ENCODE measurements around the gene TRIM63.
"Not testable (repeated sequence)": the region's sequence is repeated elsewhere in the genome, so short reads cannot be mapped to it uniquely, and the experiment has no call there.

TRIM63 gene

DNA sequence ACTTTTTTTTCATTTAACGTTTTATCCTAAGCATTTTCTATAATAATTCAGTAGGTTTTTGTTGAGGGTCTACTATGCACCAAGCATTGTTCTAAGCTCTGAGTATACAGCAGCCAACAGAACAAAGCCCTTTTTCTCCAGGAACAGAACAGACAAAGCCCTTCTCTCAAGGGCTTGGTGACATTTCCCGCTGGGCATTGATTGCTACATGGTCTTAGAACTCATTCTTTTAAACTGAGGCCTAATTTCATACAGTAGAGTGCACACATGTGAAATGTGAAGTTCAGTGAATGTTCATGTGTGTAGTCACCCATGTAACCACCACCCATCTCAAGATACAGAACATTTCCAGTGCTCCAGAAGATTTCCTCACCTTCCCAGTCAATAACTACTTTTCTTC is 29.0 kb upstream of the TRIM63 start:
- H3K27ac Mint-ChIP-seq = no peak overlapping the region
- H3K9me3 Mint-ChIP-seq = no peaks in the 10 kb centered on the region
- H3K27me3 Mint-ChIP-seq = peaks cover 30% of the 10 kb centered on the region
- H3K4me3 Mint-ChIP-seq = no peak overlapping the region
- H3K36me3 Mint-ChIP-seq (ENCODE audit: low read depth) = no peaks in the 10 kb centered on the region
- H3K4me1 Mint-ChIP-seq (ENCODE audit: low read depth) = peaks cover 4% of the 10 kb centered on the region
- intact Hi-C loops (cut with micrococcal nuclease) = no loop called here

GRCh38 chr1:26094677-26095383 is 27.4 kb upstream of the TRIM63 start:
- Mint-ChIP-seq H3K4me1 (ENCODE audit: low read depth) (peaks cover 4% of the 10 kb centered on the region), H3K27ac (no peak overlapping the region), H3K9me3 (no peaks in the 10 kb centered on the region), H3K27me3 (peaks cover 43% of the 10 kb centered on the region), H3K36me3 (ENCODE audit: low read depth) (no peaks in the 10 kb centered on the region), H3K4me3 (no peak overlapping the region)
- intact Hi-C loops (cut with micrococcal nuclease) = no loop called here

DNA sequence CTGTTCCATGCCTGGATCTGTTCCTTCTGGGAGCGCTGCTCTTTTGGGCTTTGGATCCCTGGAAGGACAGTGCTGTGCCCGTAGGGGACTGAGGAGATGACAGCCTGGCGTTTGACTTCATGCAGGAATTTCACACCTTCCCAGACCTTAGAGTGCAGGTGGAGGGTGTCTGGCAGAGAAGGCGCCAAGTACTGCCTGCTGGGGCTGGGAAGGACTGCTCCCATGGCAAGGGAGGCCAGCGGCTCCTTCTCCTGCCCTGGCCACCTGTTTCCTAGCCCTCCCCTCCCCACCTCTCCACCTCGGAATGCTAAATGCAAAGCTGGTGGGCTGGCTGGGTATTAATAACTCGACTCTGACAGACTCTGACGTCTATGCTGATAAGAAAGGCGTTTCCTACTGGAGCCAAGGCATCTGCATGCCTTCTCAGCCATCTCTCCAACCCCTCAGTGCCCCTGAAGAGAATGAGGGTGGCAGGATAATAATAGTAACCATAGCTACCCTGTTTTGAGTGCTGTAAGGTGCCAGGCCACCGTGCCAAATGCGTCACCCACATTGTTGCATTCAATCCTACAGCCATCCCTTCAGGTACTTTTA is 26.7 kb upstream of the TRIM63 start:
- intact Hi-C loops (cut with micrococcal nuclease) = no loop called here
- H3K9me3 Mint-ChIP-seq = no peaks in the 10 kb centered on the region
- H3K4me3 Mint-ChIP-seq = no peak overlapping the region
- peaks cover 4% of the 10 kb centered on the region for H3K4me1 Mint-ChIP-seq (ENCODE audit: low read depth)
- no peak overlapping the region for H3K27ac Mint-ChIP-seq
- H3K27me3 Mint-ChIP-seq = peaks cover 46% of the 10 kb centered on the region
- no peaks in the 10 kb centered on the region for H3K36me3 Mint-ChIP-seq (ENCODE audit: low read depth)

DNA sequence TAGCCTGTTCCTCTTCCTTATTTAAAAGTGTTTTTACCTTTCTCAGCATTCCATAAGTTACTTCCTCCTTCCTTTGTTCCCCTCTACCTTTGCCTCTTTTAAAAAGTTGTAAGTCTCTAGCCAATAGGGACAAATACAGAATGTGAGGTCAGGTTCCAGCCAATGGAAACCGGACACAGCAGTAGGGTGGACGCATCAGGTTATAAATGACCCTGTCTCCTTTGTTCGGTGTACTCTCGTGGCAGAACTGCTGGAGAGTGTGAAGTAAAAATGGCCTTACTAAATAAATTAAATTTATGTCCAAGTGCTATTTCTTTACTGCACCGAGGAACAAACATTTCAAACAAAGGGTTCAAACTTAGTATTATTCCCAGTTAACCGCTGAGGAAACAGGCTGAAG is 26.1 kb upstream of the TRIM63 start:
- H3K36me3 Mint-ChIP-seq (ENCODE audit: low read depth); intact Hi-C loops (cut with micrococcal nuclease); H3K9me3 Mint-ChIP-seq; H3K4me1 Mint-ChIP-seq (ENCODE audit: low read depth); H3K4me3 Mint-ChIP-seq; H3K27ac Mint-ChIP-seq: not testable (repeated sequence)
- H3K27me3 Mint-ChIP-seq = peaks cover 46% of the 10 kb centered on the region

GRCh38 chr1:26092422-26092821 is 25.0 kb upstream of the TRIM63 start:
- Mint-ChIP-seq H3K36me3 (ENCODE audit: low read depth) (no peaks in the 10 kb centered on the region), H3K4me3 (no peak overlapping the region), H3K27ac (no peak overlapping the region), H3K27me3 (peaks cover 42% of the 10 kb centered on the region), H3K9me3 (no peaks in the 10 kb centered on the region), H3K4me1 (ENCODE audit: low read depth) (peaks cover 4% of the 10 kb centered on the region)
- intact Hi-C loops (cut with micrococcal nuclease) = no loop called here

DNA sequence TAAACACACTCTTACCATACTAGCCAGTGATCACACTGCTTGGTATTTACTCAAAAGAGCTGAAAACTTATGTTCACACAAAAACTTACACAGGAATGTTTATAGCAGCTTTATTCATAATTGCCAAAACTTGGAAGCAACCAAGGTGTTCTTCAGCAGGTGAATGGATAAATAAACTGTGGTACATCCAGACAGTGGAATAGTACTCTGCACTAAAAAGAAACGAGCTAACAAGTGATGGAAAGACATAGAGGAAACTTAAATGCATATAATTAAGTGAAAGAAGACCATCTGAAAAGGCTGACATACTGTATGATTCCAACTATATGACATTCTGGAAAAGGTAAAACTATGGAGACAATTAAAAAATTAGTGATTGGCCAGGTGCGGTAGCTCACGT is 23.5 kb upstream of the TRIM63 start:
- no peak overlapping the region for H3K27ac Mint-ChIP-seq
- peaks cover 42% of the 10 kb centered on the region for H3K27me3 Mint-ChIP-seq
- no peaks in the 10 kb centered on the region for H3K36me3 Mint-ChIP-seq (ENCODE audit: low read depth)
- no peaks in the 10 kb centered on the region for H3K9me3 Mint-ChIP-seq
- H3K4me3 Mint-ChIP-seq = no peak overlapping the region
- intact Hi-C loops (cut with micrococcal nuclease) = no loop called here
- peaks cover 4% of the 10 kb centered on the region for H3K4me1 Mint-ChIP-seq (ENCODE audit: low read depth)

DNA sequence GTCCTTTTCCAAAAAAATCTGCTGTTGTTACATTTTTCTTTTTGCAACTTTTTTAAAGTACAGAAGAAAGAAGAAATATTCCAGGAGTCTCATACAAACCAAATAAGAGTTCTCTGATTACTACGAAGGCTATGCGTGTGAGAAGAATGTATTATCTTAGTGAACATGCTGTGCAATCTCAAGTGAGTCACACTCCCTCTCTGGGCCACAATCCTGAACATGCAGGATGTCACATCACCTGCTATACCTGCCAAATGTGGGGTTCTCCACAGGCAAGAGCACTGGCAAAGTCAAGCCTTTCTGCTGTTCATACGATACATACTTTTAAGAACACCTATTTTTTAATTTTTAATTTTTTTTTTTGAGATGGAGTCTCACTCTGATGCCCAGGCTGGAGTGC is 21.7 kb upstream of the TRIM63 start:
- Mint-ChIP-seq H3K36me3 (ENCODE audit: low read depth) (no peaks in the 10 kb centered on the region), H3K4me1 (ENCODE audit: low read depth) (peaks cover 4% of the 10 kb centered on the region), H3K4me3 (no peak overlapping the region), H3K9me3 (no peaks in the 10 kb centered on the region), H3K27ac (no peak overlapping the region), H3K27me3 (peaks cover 45% of the 10 kb centered on the region)
- intact Hi-C loops (cut with micrococcal nuclease) = no loop called here

DNA sequence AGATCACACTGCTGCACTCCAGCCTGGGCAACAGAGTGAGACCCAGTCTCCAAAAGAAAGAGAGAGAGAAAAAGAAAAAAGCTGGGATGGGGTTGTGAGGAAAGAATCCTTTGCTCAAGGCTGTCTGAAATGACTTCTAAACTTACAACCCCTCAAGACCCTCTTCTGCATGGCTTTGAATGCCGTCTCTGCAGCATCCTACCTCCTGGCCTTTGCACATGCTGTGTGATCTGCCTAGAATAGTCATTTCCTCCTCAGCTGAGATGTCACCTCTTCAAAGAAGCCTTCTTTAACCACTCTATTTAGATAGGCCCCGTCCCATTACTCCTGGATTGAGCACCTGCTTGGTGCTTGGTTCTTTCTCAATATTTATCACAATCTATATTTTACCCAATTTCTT is 17.4 kb upstream of the TRIM63 start:
- H3K4me1 Mint-ChIP-seq (ENCODE audit: low read depth) = no peaks in the 10 kb centered on the region

DNA sequence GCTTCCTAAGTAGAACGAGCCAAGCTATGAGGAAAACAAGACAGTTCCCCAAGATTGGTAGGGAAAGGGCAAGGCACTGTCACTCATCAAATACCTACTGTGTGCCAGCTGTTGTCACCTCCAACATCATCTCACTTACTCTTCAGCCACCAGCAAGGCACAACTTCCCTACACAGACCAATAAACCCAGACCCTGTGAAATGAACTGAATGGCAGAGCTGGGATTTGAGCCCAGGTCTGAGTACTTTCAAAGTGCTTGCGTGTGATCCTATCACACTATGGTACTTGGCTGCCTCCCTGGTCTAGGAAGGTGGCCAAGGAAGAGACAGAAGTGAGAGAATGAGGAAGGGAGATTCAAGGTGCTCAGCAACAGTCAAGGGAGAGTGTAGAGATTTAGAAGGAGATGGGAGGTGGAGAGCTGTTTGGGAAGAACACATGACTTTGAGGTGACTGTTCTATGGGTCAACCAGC is 16.7 kb upstream of the TRIM63 start:
- Mint-ChIP-seq H3K27ac (no peak overlapping the region), H3K27me3 (peaks cover 21% of the 10 kb centered on the region), H3K36me3 (ENCODE audit: low read depth) (no peaks in the 10 kb centered on the region), H3K4me1 (ENCODE audit: low read depth) (no peaks in the 10 kb centered on the region), H3K4me3 (no peak overlapping the region), H3K9me3 (no peaks in the 10 kb centered on the region)
- intact Hi-C loops (cut with micrococcal nuclease) = no loop called here

More for the DNA sequence above, 17.4 kb upstream of the TRIM63 start:
- no peak overlapping the region for H3K27ac Mint-ChIP-seq
- H3K27me3 Mint-ChIP-seq = peaks cover 24% of the 10 kb centered on the region
- H3K9me3 Mint-ChIP-seq = no peaks in the 10 kb centered on the region
- intact Hi-C loops (cut with micrococcal nuclease) = no loop called here
- no peaks in the 10 kb centered on the region for H3K36me3 Mint-ChIP-seq (ENCODE audit: low read depth)
- H3K4me3 Mint-ChIP-seq = no peak overlapping the region

- Mint-ChIP-seq H3K27me3 (peaks cover 26% of the 10 kb centered on the region), H3K9me3 (no peaks in the 10 kb centered on the region), H3K36me3 (ENCODE audit: low read depth) (no peaks in the 10 kb centered on the region), H3K4me3 (no peak overlapping the region), H3K27ac (no peak overlapping the region), H3K4me1 (ENCODE audit: low read depth) (no peaks in the 10 kb centered on the region)
- intact Hi-C loops (cut with micrococcal nuclease) = no loop called here
Observed at GRCh38 chr1:26083208-26083607, 15.8 kb upstream of the TRIM63 start.

GRCh38 chr1:26082020-26082350 is 14.6 kb upstream of the TRIM63 start:
- Mint-ChIP-seq H3K27me3 (peaks cover 30% of the 10 kb centered on the region), H3K36me3 (ENCODE audit: low read depth) (no peaks in the 10 kb centered on the region), H3K4me3 (no peak overlapping the region), H3K4me1 (ENCODE audit: low read depth) (no peaks in the 10 kb centered on the region), H3K9me3 (no peaks in the 10 kb centered on the region), H3K27ac (no peak overlapping the region)
- intact Hi-C loops (cut with micrococcal nuclease) = no loop called here

DNA sequence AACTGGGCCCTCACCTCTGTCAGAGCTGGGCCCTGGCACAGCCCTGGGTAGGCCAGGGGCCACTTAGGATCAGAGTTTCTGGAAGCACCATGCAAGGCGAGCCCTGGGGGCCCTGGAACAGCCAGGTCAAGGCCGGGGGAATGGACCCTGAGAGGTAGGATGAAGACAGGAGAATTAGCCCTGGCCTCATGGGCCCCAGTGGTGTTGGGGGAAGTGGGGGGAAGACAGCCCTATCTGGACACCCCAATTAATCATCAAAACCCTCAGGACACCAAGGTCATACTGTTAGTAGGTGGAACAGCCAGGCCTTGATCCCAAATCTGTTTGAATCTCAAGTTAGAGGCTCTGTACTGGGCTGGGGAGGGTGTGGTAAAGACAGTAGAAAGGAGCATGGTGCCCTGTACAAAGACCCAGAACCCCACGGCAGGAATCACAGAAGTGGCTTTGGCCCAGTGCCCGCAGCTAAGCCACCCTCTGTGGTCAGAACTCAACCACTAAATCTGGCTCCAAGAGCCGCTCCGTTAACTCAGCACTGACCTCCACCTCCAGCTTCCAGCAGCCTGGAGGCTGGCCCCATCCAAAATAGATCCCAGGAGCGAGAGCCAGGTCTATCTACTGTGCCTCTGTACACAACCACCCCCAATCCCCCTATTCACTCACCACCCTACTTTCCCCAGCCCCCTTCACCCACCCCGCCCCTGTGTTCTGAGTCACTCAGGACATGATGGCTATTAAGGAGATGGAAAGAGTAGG is 14.0 kb upstream of the TRIM63 start:
- Mint-ChIP-seq H3K4me1 (ENCODE audit: low read depth) (no peaks in the 10 kb centered on the region), H3K9me3 (no peaks in the 10 kb centered on the region), H3K36me3 (ENCODE audit: low read depth) (no peaks in the 10 kb centered on the region), H3K27me3 (peaks cover 30% of the 10 kb centered on the region), H3K4me3 (no peak overlapping the region), H3K27ac (no peak overlapping the region)
- intact Hi-C loops (cut with micrococcal nuclease) = no loop called here

DNA sequence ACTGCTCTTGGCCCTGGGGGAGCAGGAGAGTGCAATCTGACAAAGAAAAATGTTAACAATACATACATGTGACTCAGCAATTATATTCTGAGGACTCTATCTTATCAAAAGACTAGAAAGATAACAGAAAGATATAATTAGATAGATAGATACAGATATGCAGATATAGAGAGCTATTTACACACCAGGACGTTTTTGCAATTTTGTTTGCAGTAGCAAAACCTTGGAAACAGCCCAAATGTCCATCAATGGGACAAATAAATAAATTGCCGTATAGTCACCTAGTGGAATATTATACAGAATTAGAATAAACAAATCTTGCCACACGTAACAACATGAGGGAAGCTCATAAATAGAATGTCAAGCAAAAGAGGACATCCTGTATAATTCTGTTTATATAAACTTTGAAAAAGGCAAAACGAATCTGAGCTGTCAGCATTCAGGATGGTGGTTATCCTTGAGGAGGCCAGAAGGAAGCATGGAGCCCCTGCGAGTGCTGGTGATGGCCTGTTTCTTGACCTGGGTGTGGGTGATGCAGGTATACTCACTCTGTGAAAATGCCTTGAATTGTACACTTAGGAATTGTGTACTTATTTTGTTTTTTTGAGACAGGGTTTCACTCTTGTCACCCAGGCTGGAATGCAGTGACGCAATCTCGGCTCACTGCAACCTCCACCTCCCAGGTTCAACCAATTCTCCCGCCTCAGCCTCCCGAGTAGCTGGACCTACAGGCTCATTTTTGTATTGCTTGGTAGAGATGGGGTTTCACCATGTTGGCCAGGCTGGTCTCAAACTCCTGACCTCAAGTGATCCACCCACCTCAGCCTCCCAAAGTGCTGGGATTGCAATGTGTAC is 12.8 kb upstream of the TRIM63 start:
- H3K4me1 Mint-ChIP-seq (ENCODE audit: low read depth) = no peaks in the 10 kb centered on the region
- peaks cover 31% of the 10 kb centered on the region for H3K27me3 Mint-ChIP-seq
- H3K4me3 Mint-ChIP-seq = no peak overlapping the region
- intact Hi-C loops (cut with micrococcal nuclease) = no loop called here
- no peaks in the 10 kb centered on the region for H3K36me3 Mint-ChIP-seq (ENCODE audit: low read depth)
- no peaks in the 10 kb centered on the region for H3K9me3 Mint-ChIP-seq
- no peak overlapping the region for H3K27ac Mint-ChIP-seq

- H3K27ac Mint-ChIP-seq = no peak overlapping the region
- H3K4me3 Mint-ChIP-seq = no peak overlapping the region
- no peaks in the 10 kb centered on the region for H3K9me3 Mint-ChIP-seq
- H3K36me3 Mint-ChIP-seq (ENCODE audit: low read depth) = no peaks in the 10 kb centered on the region
- H3K27me3 Mint-ChIP-seq = peaks cover 27% of the 10 kb centered on the region
- no peaks in the 10 kb centered on the region for H3K4me1 Mint-ChIP-seq (ENCODE audit: low read depth)
- intact Hi-C loops (cut with micrococcal nuclease) = no loop called here
Observed at GRCh38 chr1:26079178-26079563, 11.7 kb upstream of the TRIM63 start.

Data from dendritic cell treated with granulocyte-macrophage colony-stimulating factor and Interleukin-4, amounts not matched to agents 40 ng/mL and 50 ng/mL, for 4 days (primary cell).